ENCODE results near the gene GDF9. TPM values are rescaled to one million over a fixed set of nuclear protein-coding genes. Genes with fewer than 3 reads are reported as not detected.

The GDF9 gene
- total RNA-seq, 1 experiment from 2014 or later = 0.42 TPM

DNA sequence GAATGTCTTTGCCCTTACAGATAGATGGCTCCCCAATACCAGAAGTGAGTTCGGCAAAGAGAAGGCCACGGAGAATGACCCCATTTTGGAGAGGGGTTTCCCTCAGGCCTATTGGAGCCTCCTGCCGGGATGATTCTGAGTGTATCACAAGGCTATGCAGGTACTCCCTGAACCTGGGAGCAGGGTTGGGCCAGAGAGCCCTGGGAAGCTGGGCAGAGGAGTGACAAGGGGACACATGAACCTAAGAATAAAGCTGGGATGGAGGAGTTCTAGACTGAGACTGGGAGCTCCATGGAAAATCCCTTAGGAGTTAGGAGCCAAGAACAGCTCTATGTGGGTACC, 7.6 kb upstream of the GDF9 start:
- H3K27ac Mint-ChIP-seq = no peak overlapping the region
- peaks cover 22% of the 10 kb centered on the region for H3K36me3 Mint-ChIP-seq
- DNase-seq (ENCODE audit: low spot score) = no peak
- no peak for ATAC-seq
- H3K4me1 Mint-ChIP-seq = no peaks in the 10 kb centered on the region
- TF ChIP-seq, protein P1, sequence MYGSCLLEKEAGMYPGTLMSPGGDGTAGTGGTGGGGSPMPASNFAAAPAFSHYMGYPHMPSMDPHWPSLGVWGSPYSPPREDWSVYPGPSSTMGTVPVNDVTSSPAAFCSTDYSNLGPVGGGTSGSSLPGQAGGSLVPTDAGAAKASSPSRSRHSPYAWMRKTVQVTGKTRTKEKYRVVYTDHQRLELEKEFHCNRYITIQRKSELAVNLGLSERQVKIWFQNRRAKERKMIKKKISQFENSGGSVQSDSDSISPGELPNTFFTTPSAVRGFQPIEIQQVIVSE (CRISPR knock-in tag; IDR thresholded peaks at IDR 0.05; ENCODE audit: borderline replicate concordance) = no peak
- TF ChIP-seq JUN (CRISPR knock-in tag; IDR thresholded peaks at IDR 0.05) (no peak), ZNF396 (CRISPR knock-in tag; IDR thresholded peaks at IDR 0.05; ENCODE audit: borderline replicate concordance) (no peak), FOXJ3 (CRISPR knock-in tag; IDR thresholded peaks at IDR 0.05; ENCODE audit: borderline replicate concordance) (no peak), ESRRA (CRISPR knock-in tag; IDR thresholded peaks at IDR 0.05; ENCODE audit: borderline replicate concordance) (no peak), SMAD3 (CRISPR knock-in tag; IDR thresholded peaks at IDR 0.05; ENCODE audit: borderline replicate concordance) (no peak), RELA (CRISPR knock-in tag; IDR thresholded peaks at IDR 0.05; ENCODE audit: borderline replicate concordance) (no peak), FOXP1 (CRISPR knock-in tag; IDR thresholded peaks at IDR 0.05; ENCODE audit: borderline replicate concordance) (no peak), ZNF121 (CRISPR knock-in tag; IDR thresholded peaks at IDR 0.05) (no peak), JAZF1 (CRISPR knock-in tag; IDR thresholded peaks at IDR 0.05) (no peak), TEAD4 (CRISPR knock-in tag; IDR thresholded peaks at IDR 0.05) (no peak), SOX15 (CRISPR knock-in tag; IDR thresholded peaks at IDR 0.05) (no peak), ELF4 (CRISPR knock-in tag; IDR thresholded peaks at IDR 0.05; ENCODE audit: low read depth) (no peak)
- TF ChIP-seq, protein P2, sequence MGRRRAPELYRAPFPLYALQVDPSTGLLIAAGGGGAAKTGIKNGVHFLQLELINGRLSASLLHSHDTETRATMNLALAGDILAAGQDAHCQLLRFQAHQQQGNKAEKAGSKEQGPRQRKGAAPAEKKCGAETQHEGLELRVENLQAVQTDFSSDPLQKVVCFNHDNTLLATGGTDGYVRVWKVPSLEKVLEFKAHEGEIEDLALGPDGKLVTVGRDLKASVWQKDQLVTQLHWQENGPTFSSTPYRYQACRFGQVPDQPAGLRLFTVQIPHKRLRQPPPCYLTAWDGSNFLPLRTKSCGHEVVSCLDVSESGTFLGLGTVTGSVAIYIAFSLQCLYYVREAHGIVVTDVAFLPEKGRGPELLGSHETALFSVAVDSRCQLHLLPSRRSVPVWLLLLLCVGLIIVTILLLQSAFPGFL (CRISPR knock-in tag; IDR thresholded peaks at IDR 0.05; ENCODE audit: borderline replicate concordance) = no peak
- TF ChIP-seq, protein P3, sequence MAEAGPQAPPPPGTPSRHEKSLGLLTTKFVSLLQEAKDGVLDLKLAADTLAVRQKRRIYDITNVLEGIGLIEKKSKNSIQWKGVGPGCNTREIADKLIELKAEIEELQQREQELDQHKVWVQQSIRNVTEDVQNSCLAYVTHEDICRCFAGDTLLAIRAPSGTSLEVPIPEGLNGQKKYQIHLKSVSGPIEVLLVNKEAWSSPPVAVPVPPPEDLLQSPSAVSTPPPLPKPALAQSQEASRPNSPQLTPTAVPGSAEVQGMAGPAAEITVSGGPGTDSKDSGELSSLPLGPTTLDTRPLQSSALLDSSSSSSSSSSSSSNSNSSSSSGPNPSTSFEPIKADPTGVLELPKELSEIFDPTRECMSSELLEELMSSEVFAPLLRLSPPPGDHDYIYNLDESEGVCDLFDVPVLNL (CRISPR knock-in tag; IDR thresholded peaks at IDR 0.05; ENCODE audit: borderline replicate concordance, low read depth) = no peak
- TF ChIP-seq, protein P4, sequence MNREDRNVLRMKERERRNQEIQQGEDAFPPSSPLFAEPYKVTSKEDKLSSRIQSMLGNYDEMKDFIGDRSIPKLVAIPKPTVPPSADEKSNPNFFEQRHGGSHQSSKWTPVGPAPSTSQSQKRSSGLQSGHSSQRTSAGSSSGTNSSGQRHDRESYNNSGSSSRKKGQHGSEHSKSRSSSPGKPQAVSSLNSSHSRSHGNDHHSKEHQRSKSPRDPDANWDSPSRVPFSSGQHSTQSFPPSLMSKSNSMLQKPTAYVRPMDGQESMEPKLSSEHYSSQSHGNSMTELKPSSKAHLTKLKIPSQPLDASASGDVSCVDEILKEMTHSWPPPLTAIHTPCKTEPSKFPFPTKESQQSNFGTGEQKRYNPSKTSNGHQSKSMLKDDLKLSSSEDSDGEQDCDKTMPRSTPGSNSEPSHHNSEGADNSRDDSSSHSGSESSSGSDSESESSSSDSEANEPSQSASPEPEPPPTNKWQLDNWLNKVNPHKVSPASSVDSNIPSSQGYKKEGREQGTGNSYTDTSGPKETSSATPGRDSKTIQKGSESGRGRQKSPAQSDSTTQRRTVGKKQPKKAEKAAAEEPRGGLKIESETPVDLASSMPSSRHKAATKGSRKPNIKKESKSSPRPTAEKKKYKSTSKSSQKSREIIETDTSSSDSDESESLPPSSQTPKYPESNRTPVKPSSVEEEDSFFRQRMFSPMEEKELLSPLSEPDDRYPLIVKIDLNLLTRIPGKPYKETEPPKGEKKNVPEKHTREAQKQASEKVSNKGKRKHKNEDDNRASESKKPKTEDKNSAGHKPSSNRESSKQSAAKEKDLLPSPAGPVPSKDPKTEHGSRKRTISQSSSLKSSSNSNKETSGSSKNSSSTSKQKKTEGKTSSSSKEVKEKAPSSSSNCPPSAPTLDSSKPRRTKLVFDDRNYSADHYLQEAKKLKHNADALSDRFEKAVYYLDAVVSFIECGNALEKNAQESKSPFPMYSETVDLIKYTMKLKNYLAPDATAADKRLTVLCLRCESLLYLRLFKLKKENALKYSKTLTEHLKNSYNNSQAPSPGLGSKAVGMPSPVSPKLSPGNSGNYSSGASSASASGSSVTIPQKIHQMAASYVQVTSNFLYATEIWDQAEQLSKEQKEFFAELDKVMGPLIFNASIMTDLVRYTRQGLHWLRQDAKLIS (CRISPR knock-in tag; IDR thresholded peaks at IDR 0.05; ENCODE audit: borderline replicate concordance) = no peak
- ChIA-PET POLR2A (no interaction called here), CTCF (interaction anchor here (2.2 kb wide), 1 partner anchor 9 kb away, joined by 6 read pairs; no protein-coding TSS in a partner anchor)
- H3K27me3 Mint-ChIP-seq (ENCODE audit: low read depth) = no peaks in the 10 kb centered on the region
- H3K9me3 Mint-ChIP-seq = no peaks in the 10 kb centered on the region
- no peak overlapping the region for H3K4me3 Mint-ChIP-seq

DNA sequence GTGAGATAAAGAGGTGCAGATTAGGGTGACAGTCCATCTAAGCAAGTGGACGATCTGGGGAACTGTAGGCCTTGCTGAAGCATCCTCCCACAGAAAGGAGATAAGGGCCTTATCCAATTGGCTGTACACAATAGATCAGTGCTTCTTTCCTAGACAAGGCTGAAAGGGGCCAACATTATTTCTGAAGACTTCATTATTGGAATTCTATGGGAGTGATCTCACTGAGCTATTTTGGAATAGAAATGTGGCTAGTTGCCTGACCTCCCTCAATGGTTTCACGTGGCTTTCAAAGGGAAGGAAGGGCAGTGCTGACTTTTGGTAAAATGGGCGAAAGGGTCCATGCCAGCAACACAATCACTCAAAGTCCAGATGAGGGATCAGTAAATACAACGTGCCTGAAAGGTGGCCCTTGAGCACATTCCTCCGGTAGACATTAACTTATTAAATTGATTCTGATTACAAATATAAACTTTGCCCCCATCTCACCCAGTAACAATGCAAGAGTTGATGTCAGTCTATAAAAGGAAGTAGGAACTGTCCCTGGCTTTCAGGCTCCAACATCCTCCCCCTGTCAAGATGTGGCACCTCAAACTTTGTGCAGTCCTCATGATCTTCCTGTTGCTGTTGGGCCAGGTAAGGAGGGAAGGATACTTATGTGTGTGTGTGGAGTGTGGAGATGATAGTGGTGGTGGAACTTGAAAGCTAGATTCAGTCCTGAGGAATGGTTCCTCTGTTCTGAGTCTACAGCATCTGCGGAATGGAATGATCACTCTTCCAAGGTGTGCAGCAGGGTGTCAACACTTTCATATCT, 7.1 kb upstream of the GDF9 start, which contains the start of gene LEAP2:
TSS of gene LEAP2 (plus strand) at position 550 of the 811 bp plus-strand sequence. CDS start at position 577, 27 bp downstream.
- Mint-ChIP-seq H3K27me3 (ENCODE audit: low read depth) (no peaks in the 10 kb centered on the region), H3K4me1 (no peaks in the 10 kb centered on the region), H3K9me3 (no peaks in the 10 kb centered on the region), H3K4me3 (no peak within 1 kb of the TSS), H3K27ac (no peak within 1 kb of the TSS; the same call in 1 of the 2 replicates), H3K36me3 (peaks cover 22% of the 10 kb centered on the region)
- no peak for ATAC-seq
- no peak for DNase-seq (ENCODE audit: low spot score)
- CTCF ChIA-PET = interaction anchor here (1.3 to 2.2 kb wide), 2 partner anchors 10 to 39 kb away, joined by 3 to 6 read pairs; no protein-coding TSS in a partner anchor
- POLR2A ChIA-PET = no interaction called here
- no peak for TF ChIP-seq GTF2I (CRISPR knock-in tag; conservative IDR thresholded peaks at IDR 0.05)
- peak; percentile 40; the same call in 1 of the 2 replicates for TF ChIP-seq GABPB1 (CRISPR knock-in tag; IDR thresholded peaks at IDR 0.05)
- TF ChIP-seq, protein P5, sequence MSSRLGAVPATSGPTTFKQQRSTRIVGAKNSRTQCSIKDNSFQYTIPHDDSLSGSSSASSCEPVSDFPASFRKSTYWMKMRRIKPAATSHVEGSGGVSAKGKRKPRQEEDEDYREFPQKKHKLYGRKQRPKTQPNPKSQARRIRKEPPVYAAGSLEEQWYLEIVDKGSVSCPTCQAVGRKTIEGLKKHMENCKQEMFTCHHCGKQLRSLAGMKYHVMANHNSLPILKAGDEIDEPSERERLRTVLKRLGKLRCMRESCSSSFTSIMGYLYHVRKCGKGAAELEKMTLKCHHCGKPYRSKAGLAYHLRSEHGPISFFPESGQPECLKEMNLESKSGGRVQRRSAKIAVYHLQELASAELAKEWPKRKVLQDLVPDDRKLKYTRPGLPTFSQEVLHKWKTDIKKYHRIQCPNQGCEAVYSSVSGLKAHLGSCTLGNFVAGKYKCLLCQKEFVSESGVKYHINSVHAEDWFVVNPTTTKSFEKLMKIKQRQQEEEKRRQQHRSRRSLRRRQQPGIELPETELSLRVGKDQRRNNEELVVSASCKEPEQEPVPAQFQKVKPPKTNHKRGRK (CRISPR knock-in tag; IDR thresholded peaks at IDR 0.05; ENCODE audit: borderline replicate concordance) = no peak
